Brain pericyte (primary cell): ENCODE data around the gene GOLGA7B.

ENCODE experiments used
- DNase-seq: peaks from one replicate; pipeline ENCODE4 v3.0.0-alpha.2; 2012; ENCODE audit warnings: low read depth, low spot score

Gene GOLGA7B

GRCh38 chr10:97849687-97850402 lies at the start of gene GOLGA7B:
GOLGA7B (plus strand) TSS chr10:97849843; CDS start chr10:97850304, 461 bp downstream.
- no peak for DNase-seq

- no peak for DNase-seq
Observed at GRCh38 chr10:97800474-97800873, 49.2 kb upstream of the GOLGA7B start.

DNA sequence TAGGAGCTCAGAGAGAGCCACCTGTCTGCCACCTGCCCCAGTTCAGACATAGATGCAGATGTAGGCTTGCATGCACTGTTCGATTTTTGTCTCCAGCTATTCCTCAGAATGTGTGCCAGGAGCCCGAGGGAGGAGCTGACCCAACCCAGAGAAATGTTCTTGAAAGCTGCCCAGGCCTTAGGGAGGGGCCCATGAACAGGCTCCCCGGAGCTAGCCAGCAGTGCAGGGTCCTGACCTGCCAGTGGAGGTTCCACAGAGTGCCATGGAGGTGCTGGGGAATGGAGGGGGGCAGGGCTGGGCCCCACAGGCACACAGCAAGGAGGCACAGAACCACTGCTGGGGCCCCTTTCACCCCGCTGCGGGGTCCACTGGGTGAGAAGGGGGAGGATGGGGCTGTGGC lies 48.2 kb upstream of the GOLGA7B start:
- DNase-seq: no peak

DNA sequence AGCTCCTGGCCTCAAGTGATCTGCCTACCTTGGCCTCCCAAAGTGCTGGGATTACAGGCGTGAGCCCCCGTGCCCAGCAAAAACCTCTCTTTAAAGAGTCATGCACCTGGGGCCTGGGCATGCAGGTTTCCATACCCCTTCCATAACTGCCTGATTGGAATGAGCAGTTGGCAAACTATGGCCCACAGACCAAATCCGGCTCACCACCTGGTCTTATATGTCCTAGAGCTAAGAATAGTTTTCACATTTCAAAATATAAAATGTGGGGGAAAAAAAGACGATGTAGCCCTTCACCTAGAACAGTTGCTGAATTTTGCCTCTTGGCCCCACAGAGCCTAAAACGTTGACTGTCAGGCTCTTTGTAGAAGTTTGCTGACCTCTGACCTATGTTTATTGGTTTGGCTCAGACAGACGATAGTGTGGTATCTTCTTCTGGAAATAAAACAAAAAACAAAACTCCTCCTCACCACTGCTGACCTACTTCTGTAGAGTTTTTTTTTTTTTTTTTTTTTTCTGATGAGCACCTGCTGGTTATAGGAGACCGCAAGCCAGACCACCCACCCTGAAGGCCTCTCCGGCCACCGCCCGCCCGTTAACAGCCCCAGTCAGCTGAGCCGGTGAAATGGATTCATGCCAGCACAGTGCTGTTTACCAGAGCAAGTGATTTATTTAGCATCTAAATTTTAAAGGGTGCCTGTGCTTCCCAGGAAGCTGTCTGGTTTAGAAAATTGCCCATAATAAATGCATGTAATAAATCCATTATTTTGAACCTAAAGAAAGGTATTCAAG lies 44.4 kb upstream of the GOLGA7B start:
- DNase-seq: no peak

DNA sequence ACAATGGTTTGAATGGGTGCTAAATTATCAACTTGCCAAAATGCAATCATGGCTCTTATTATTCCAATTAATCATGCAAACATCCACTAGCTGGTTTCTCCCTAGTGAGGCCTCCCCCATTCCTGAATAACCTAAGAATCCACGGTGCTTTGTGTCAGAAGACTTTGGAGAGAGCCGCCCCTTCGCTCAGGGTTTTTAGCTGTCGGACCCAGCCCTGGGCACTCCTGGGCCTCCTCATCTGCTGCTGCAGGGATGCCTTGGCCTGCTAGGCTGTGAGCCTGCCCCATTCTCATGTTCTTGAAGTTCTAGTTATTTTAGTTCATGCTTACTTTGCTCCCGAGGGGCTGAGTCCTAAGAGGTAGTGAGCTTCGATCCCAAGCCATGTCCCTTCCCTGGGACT lies 43.7 kb upstream of the GOLGA7B start:
- DNase-seq: no peak

- DNase-seq: no peak
Observed at GRCh38 chr10:97810446-97810845, 39.2 kb upstream of the GOLGA7B start.

- no peak for DNase-seq
Observed at GRCh38 chr10:97811958-97812357, 37.7 kb upstream of the GOLGA7B start.

- no peak for DNase-seq
Observed at GRCh38 chr10:97812696-97813095, 36.9 kb upstream of the GOLGA7B start.

DNA sequence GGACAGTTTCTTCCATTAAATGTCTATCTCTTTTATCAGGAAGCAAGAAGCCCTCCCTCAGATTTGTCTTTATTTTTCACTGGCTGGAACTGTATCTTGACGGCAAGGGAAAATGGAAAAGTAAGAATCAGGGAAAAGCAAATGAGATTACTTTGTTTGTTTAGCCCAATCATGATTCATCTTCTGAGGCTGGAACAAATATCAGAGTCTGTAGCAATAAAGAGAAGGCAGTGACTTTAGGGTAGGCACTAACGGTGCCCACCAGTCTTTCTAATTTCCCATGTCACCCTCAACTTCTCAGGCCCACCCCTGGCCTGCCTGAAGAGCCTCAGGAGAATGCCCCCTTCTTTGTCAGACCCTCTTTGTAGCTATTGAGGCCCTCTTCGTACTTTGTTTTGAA lies 36.3 kb upstream of the GOLGA7B start:
- DNase-seq: no peak

DNA sequence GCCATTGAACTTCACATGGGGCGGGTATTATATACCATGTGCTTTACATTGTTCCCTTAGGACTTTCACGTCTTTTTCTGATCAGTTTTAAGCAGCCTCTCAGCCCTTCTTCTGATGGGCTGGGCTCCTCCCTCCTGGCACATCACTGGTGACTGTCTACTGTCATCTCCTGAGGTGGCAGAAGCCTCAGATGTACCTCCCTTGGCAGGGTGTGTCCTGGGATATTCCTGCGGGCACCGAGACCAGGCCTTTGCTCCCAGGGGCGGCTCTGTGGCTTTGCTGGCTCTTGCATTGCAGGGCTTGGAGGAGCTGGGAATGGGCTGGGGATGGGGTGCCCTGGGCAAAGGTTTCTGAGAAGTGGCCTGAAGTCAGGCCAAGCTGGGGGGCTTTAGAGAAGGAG lies 34.6 kb upstream of the GOLGA7B start:
- no peak for DNase-seq

GRCh38 chr10:97816609-97817008 lies 33.0 kb upstream of the GOLGA7B start:
- no peak for DNase-seq

DNA sequence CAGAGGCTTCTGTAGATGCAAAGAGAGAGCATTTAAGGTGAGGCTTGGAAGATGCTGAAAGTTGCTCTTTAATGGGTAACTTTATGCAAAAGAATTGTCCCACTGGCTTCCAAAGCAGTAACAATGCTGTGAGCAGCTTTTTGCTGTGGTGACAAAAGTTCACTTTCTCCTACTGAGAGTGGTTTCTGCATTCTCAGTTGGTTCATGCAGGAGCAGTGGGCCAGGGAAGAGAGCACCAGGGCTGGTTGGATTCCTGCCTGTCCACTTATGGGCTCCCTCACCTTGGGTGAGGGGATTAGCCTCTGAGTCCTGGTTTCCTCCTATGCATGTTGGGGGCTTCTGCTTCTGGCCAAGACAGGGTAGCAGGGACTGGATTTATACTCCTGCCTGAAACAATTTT lies 31.1 kb upstream of the GOLGA7B start:
- DNase-seq: no peak

- DNase-seq: no peak
Observed at GRCh38 chr10:97820096-97820704, 29.4 kb upstream of the GOLGA7B start.

DNA sequence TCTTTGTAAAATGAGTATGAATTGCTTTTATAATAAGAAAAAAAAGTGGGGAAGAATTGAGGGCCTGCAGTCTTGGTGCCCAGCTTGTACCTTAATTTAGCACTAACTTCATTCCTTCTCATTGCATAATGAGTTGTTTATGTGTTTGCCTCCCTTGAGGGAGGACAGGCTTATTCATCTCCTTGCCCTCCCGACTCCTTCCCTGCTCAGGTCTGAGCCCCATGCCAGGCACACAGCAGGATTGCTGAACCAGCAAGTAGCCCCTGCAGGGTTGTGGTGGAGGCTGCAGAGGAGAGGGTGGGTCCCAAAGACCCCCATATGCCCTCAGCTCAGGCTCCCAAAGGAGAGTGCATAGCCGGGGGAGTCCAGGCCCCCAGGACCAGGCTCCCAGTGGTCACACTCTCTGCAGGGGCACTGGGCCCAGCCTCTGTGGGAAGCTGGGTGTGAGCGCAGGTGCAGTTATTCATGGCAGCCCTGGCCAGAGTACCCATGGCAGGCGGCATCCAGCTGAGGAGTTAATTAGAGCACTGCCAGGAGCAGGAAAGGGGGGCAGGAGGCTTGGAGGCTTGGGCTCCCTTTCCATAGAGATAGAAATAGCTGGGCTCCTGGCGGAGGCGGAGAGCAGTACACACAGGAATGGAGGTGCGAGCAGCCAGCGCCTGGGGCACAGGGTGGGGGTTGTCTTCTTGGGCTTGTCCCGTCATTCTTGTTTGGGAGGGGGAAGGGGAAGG lies 28.2 kb upstream of the GOLGA7B start:
- no peak for DNase-seq

- DNase-seq: no peak
Observed at GRCh38 chr10:97822261-97822687, 27.4 kb upstream of the GOLGA7B start.

GRCh38 chr10:97823734-97824133 lies 25.9 kb upstream of the GOLGA7B start:
- DNase-seq: no peak

GRCh38 chr10:97825020-97825760 lies 24.5 kb upstream of the GOLGA7B start:
- no peak for DNase-seq

DNA sequence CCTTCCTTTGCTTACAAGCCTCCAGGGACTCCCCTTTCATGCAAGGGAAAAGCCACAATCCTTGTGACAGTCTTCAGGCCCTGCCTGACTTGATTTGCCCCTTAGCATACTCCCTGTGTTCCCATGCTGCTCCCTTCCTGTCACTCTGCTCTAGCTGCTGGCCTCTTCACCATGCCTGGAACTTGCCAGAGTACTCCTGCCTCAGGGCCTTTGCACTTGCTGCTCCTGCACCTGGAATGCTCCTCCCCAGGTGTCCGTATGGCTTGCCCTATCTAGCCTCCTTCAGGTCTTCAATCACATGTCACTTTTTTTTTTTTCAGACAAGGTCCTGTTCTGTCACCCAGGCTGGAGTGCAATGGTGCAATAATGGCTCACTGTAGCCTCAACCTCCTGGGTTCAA lies 22.8 kb upstream of the GOLGA7B start:
- no peak for DNase-seq

DNA sequence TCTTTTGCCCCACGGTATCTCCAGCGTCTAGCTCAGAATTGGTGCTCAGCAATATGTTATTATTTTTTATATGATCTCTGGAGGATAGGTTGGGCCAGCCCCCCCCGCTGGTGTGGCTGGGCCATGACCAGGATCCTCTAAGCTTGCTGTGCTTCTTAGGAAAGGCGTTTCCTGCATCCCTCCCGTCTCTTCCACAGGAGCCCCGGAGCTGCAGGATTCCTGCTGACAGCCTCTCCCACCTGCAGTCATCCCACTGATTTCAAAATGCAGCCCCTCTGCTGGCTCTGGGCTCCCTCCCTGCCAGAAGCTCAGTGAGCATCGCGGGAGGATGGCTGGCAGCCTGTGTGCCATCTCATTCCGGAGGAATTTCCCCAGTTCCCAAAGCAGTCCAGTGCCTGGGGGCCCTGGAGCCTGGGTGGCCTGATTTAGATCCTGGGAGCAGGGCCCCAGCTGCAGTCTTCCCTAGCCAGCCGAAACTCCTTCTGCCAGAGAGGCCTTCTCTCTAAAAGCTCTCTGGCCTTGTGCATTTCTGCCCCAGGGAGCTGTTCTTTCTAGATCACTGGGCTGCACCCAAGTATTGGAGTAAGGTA lies 21.8 kb upstream of the GOLGA7B start:
- DNase-seq: no peak

- no peak for DNase-seq
Observed at GRCh38 chr10:97828721-97829120, 20.9 kb upstream of the GOLGA7B start.

GRCh38 chr10:97830064-97830463 lies 19.6 kb upstream of the GOLGA7B start:
- no peak for DNase-seq
